Stimulated activated CD4-positive, alpha-beta T cell treated with anti-CD3 and anti-CD28 coated beads, Interleukin-4, amount 100 ng/mL, for 24 hours (primary cell): Measurements from ENCODE around the gene KRI1.

Source experiments
- DNase-seq: peaks from one replicate; pipeline ENCODE4 v3.0.0-alpha.2; 2020

Gene KRI1

GRCh38 chr19:10517760-10518443 is 47.9 kb downstream of the KRI1 start:
- DNase-seq = no peak

GRCh38 chr19:10517361-10517759 is 48.5 kb downstream of the KRI1 start, which contains the start of gene S1PR5:
TSS of gene S1PR5 (minus strand) at chr19:10517447. CDS start at chr19:10515011, 2,436 bp downstream.
- DNase-seq = no peak

GRCh38 chr19:10516671-10517286 is 49.0 kb downstream of the KRI1 start:
- no peak for DNase-seq

- no peak for DNase-seq
Observed at GRCh38 chr19:10516064-10516385, 49.8 kb downstream of the KRI1 start.

GRCh38 chr19:10514211-10515145 is 51.3 kb downstream of the KRI1 start:
- DNase-seq = peak; percentile 28

GRCh38 chr19:10513223-10513622 is 52.6 kb downstream of the KRI1 start:
- DNase-seq = no peak

- peak; percentile 63 for DNase-seq
Observed at GRCh38 chr19:10510301-10510802, 55.5 kb downstream of the KRI1 start.

- DNase-seq = peak; percentile 30
Observed at GRCh38 chr19:10508707-10509106, 57.1 kb downstream of the KRI1 start.

- no peak for DNase-seq
Observed at GRCh38 chr19:10508036-10508435, 57.8 kb downstream of the KRI1 start.

- DNase-seq = peak; percentile 86
Observed at GRCh38 chr19:10505583-10506229, 60.1 kb downstream of the KRI1 start.
